K562 (cell line): ENCODE results near the gene TSC22D1. TPM values are rescaled to one million over a fixed set of nuclear protein-coding genes. Genes with fewer than 3 reads are reported as not detected.

Source experiments
- ATAC-seq: fragments of 200-7000 bp; cut with Tn5 transposase; 3 replicates; pipeline ENCODE4 v1.9.1; 2020; ENCODE audit warnings: moderate library complexity
- BruUV-seq: library from RNA; stranded (reverse); fragments of 400-500 nt; replicated peaks from 2 replicates; lab custom pipeline; 2021; lab: Mats Ljungman, UMichigan
- CTCF ChIA-PET: fragments of 300-600 bp; formaldehyde crosslinking; extraction: SDS; loops from one replicate; lab custom pipeline; 2021; ENCODE audit warnings: low intra/inter-chr PET ratio; lab: Yijun Ruan, JAX
- POLR2A ChIA-PET: fragments of 300-600, 350-650 bp; sonication (Branson Sonifier 250); formaldehyde crosslinking; extraction: SDS; loops from one replicate; lab custom pipeline; 2021; ENCODE audit warnings: antibody characterized with exemption, inconsistent platforms; lab: Yijun Ruan, JAX
- DNase-seq, 4 experiments: peaks; one replicate each; pipeline versions ENCODE4 v3.0.0 to v3.0.0-alpha.2; 2011 to 2018; ENCODE audit warnings: low spot score in 3 of 4, mixed read lengths in 3 of 4; ENCODE audit errors: extremely low read depth in 1 of 4
- FAIRE-seq: peaks from 2 replicates; lab custom pipeline; 2011; peaks lifted over from hg19 to GRCh38; lab: Jason Lieb, UNC
- H2AFZ ChIP-seq: 2 replicates; pipeline ENCODE4 v1.6.0; 2011; ENCODE audit warnings: low read depth, low read length, control low read depth, inconsistent platforms
- H3K27ac ChIP-seq: fragments of 200-600 bp; 3 replicates; pipeline ENCODE4 v1.8.0; 2011; ENCODE audit warnings: low read depth, mild to moderate bottlenecking, control low read depth, inconsistent platforms, low read length, moderate library complexity, mixed read lengths; ENCODE audit errors: extremely low read depth
- H3K27me3 ChIP-seq, 2 experiments: fragments of 300-600 bp in 1 of 2; 2 replicates in 1 of 2; 3 replicates in 1 of 2; pipeline versions ENCODE4 v1.6.0 to v1.8.0; 2011; ENCODE audit warnings: inconsistent platforms in 2 of 2, low read length in 2 of 2, mild to moderate bottlenecking in 1 of 2, mixed read lengths in 1 of 2, moderate library complexity in 1 of 2; ENCODE audit not compliant: control insufficient read depth in 2 of 2, insufficient read depth in 2 of 2
- H3K36me3 ChIP-seq: fragments of 300-600 bp; 3 replicates; pipeline ENCODE4 v1.8.0; 2011; ENCODE audit warnings: mild to moderate bottlenecking, low read length, inconsistent platforms; ENCODE audit not compliant: control insufficient read depth, insufficient read depth
- H3K4me1 ChIP-seq, 2 experiments: fragments of 200-600 bp in 1 of 2; replicated peaks in 1 of 2; 2 replicates in 1 of 2; 3 replicates in 1 of 2; pipeline versions ENCODE4 v1.5.1 to v1.8.0; 2011; ENCODE audit warnings: inconsistent platforms in 2 of 2, low read length in 2 of 2, mild to moderate bottlenecking in 1 of 2, mixed read lengths in 1 of 2, moderate library complexity in 1 of 2; ENCODE audit not compliant: control insufficient read depth in 2 of 2, insufficient read depth in 2 of 2
- H3K4me2 ChIP-seq: 2 replicates; pipeline ENCODE4 v1.6.1; 2011; ENCODE audit warnings: low read length, control low read depth, inconsistent platforms, mixed read lengths; ENCODE audit not compliant: insufficient read depth
- H3K4me3 ChIP-seq: fragments of 200-600 bp; sonication (generic), shearing (Covaris generic); 2 replicates; pipeline ENCODE4 v1.5.1; 2016; ENCODE audit warnings: control low read depth, inconsistent platforms
- H3K79me2 ChIP-seq: fragments of 200-600 bp; 3 replicates; pipeline ENCODE4 v1.8.0; 2011; ENCODE audit warnings: low read length, inconsistent platforms; ENCODE audit not compliant: control insufficient read depth, insufficient read depth
- H3K9ac ChIP-seq, 2 experiments: 2 replicates each; pipeline versions ENCODE4 v1.6.0 to v1.6.1; 2011; ENCODE audit warnings: low read depth in 2 of 2, low read length in 2 of 2, control low read depth in 1 of 2, inconsistent platforms in 1 of 2, mild to moderate bottlenecking in 1 of 2, mixed read lengths in 1 of 2; ENCODE audit not compliant: insufficient read depth in 1 of 2
- H3K9me1 ChIP-seq: one replicate; pipeline ENCODE4 v1.6.0; 2011; ENCODE audit warnings: inconsistent platforms, mild to moderate bottlenecking, low read length, moderate library complexity; ENCODE audit not compliant: control insufficient read depth, insufficient read depth
- H3K9me3 ChIP-seq: replicated peaks from 2 replicates; pipeline ENCODE4 v1.5.1; 2011; ENCODE audit warnings: low read depth, low read length, inconsistent platforms; ENCODE audit not compliant: control insufficient read depth, insufficient read depth
- H4K20me1 ChIP-seq: replicated peaks from 2 replicates; pipeline ENCODE4 v1.6.1; 2011; ENCODE audit warnings: low read length, inconsistent platforms, mixed read lengths; ENCODE audit not compliant: control insufficient read depth, insufficient read depth
- BRD4 ChIP-seq: fragments of 200-600 bp; sonication (generic); IDR thresholded peaks from 2 replicates; pipeline ENCODE4 v1.6.1; 2017; ENCODE audit warnings: inconsistent platforms
- CBX5 ChIP-seq: IDR thresholded peaks from 2 replicates; pipeline ENCODE4 v1.6.1; 2014; ENCODE audit warnings: low read depth, borderline replicate concordance
- FOXA1 ChIP-seq: fragments of 450-650 bp; IDR thresholded peaks from 2 replicates; pipeline ENCODE4 v1.6.1; 2016; ENCODE audit warnings: mild to moderate bottlenecking, borderline replicate concordance
- KAT8 ChIP-seq: fragments of 450-650 bp; IDR thresholded peaks from 2 replicates; pipeline ENCODE4 v1.6.1; 2016; ENCODE audit warnings: low read depth, mild to moderate bottlenecking
- NR4A1 ChIP-seq, 2 experiments: fragments of 250-450 bp in 1 of 2; fragments of 450-650 bp in 1 of 2; sonication (Bioruptor Pico) in 1 of 2; IDR thresholded peaks; 2 replicates each; pipeline versions ENCODE4 v1.4.0 to v1.6.1; 2016 to 2020; ENCODE audit warnings: mild to moderate bottlenecking in 2 of 2, missing compliant biosample characterization in 1 of 2, missing genetic modification characterization in 1 of 2, moderate library complexity in 1 of 2
- SIN3A ChIP-seq, 2 experiments: fragments of 150-350 bp in 1 of 2; IDR thresholded peaks; 2 replicates each; pipeline ENCODE4 v1.6.1; 2011 to 2016; ENCODE audit warnings: borderline replicate concordance in 2 of 2, low read depth in 2 of 2, low read length in 2 of 2, mild to moderate bottlenecking in 2 of 2, moderate library complexity in 2 of 2; ENCODE audit not compliant: control insufficient read depth in 1 of 2
- ZNF696 ChIP-seq: fragments of 250-450 bp; sonication (Bioruptor Pico); conservative IDR thresholded peaks from 2 replicates; pipeline ENCODE4 v1.4.0; 2020; ENCODE audit warnings: mild to moderate bottlenecking, moderate library complexity
- WGBS: fragments of 100-300 bp; shearing (Covaris generic); methylation state at CpG from one replicate; pipeline ENCODE4 v1.1.6; 2016; ENCODE audit warnings: low coverage, mixed read lengths; ENCODE audit not compliant: insufficient coverage; ENCODE audit errors: missing lambda C conversion rate; 5-methylcytosine and 5-hydroxymethylcytosine counted together
- in situ Hi-C: fragments of 300-500 bp; cut with MboI; formaldehyde crosslinking; loops from 4 replicates; pipeline ENCODE4 v1.15.0; 2018; ENCODE audit warnings: inconsistent platforms, mixed read lengths
- intact Hi-C: fragments of 100-400 bp; cut with micrococcal nuclease; formaldehyde crosslinking; loops from 2 replicates; pipeline ENCODE4 v1.14.2; 2022
- polyA plus RNA-seq, 8 experiments: library from polyadenylated mRNA; depleted of rRNA in 4 of 8; stranded (reverse) in 5 of 8; unstranded in 3 of 8; fragments of >200 nt; fragmentation: Nextera tagmentation in 2 of 8; fragmentation: Illumina TruSeq in 1 of 8; extraction: Ambion mirVana in 2 of 8; extraction: Trizol in 1 of 8; gene quantifications; 2 replicates each; pipeline versions ENCODE4 v1.2.1 to v1.2.3, GENCODE V29; 2011 to 2014; ENCODE audit warnings: inconsistent platforms in 1 of 8, missing spikeins in 1 of 8
- total RNA-seq, 7 experiments: library from RNA; depleted of rRNA in 6 of 7; stranded (reverse); fragments of >200 nt in 6 of 7; fragmentation: Illumina TruSeq in 2 of 7; extraction: Trizol in 2 of 7; gene quantifications; 2 replicates each; pipeline versions ENCODE4 v1.2.1 to v1.2.3, GENCODE V29; 2011 to 2021; ENCODE audit warnings: low replicate concordance in 1 of 7
- TF ChIP-seq, protein P1 (sequence below): fragments of 450-650 bp; formaldehyde crosslinking; IDR thresholded peaks from 2 replicates; pipeline ENCODE4 v1.4.0; 2022; ENCODE audit warnings: missing genetic modification characterization
- TF ChIP-seq, protein P2 (sequence below): fragments of 450-650 bp; IDR thresholded peaks from 2 replicates; pipeline ENCODE4 v1.6.1; 2016; ENCODE audit warnings: antibody characterized with exemption
- TF ChIP-seq, protein P3 (sequence below), 2 experiments: fragments of 450-650 bp; IDR thresholded peaks; 2 replicates each; pipeline ENCODE4 v1.6.1; 2016; ENCODE audit warnings: mild to moderate bottlenecking in 2 of 2, borderline replicate concordance in 1 of 2, low read depth in 1 of 2, moderate library complexity in 1 of 2

The TSC22D1 gene
- total and polyA plus RNA-seq, 9 of the 15 experiments (the other 6 are each of a cell fraction or from before 2014, with no cell fraction given), result 2.6 to 19.8 (median 8.4) TPM

DNA sequence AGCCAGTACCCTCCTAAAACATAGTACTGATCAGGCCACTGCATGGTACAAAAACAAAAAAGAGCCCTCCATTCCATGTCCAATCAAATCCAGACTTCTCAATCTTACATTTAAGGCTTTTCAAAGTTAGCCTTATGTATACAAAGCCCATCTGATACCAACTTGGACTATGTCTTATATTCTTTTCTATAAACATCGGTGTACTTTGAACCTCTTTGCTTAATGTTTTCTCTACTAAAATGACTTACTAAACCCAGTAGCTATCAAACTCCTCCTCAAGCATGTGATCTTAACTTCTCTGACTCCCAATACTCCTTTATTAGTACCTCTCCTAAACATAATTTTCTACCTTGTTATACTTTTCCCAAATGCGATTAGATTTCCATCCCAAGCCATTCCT lies 14.8 kb downstream of the TSC22D1 start (continued):
- TF ChIP-seq, protein P1, sequence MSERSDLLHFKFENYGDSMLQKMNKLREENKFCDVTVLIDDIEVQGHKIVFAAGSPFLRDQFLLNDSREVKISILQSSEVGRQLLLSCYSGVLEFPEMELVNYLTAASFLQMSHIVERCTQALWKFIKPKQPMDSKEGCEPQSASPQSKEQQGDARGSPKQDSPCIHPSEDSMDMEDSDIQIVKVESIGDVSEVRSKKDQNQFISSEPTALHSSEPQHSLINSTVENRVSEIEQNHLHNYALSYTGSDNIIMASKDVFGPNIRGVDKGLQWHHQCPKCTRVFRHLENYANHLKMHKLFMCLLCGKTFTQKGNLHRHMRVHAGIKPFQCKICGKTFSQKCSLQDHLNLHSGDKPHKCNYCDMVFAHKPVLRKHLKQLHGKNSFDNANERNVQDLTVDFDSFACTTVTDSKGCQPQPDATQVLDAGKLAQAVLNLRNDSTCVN, result no peak
- no peak for TF ChIP-seq SIN3A (IDR thresholded peaks at IDR 0.05; ENCODE audit: borderline replicate concordance in 2 of 2, control insufficient read depth in 1 of 2, low read depth in 2 of 2, low read length in 2 of 2)
- no peak for TF ChIP-seq NR4A1 (CRISPR knock-in tag; IDR thresholded peaks at IDR 0.05)
- TF ChIP-seq NR4A1 (tag; IDR thresholded peaks at IDR 0.05), result no peak

DNA sequence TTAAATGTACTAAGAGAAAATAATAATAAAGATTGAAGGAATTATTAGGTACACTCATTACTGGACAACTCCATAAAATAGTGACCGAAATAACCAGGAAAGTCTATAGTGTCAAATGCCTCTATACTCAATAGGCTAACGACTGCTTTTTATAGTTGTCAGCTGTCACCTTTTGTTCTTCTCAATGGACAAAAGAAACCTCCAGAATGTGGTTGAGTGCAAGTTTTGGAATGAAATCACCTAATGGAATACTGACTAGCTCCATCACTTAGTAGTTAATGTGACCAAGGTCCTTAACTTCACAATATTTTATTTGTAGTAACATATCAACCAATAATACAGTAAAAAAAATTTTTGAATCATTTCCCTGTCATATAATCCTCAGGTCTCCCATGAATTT lies 18.1 kb downstream of the TSC22D1 start:
- no peak overlapping the region for H3K4me2 ChIP-seq
- no peak overlapping the region for H2AFZ ChIP-seq
- H3K36me3 ChIP-seq, result no peaks in the 10 kb centered on the region
- DNase-seq (no peak), ATAC-seq (no peak), FAIRE-seq (no peak)
- H3K27me3 ChIP-seq, result no peaks in the 10 kb centered on the region
- H3K4me3 ChIP-seq, result no peak overlapping the region
- no peaks in the 10 kb centered on the region for H4K20me1 ChIP-seq
- intact Hi-C loops (no loop called here), in situ Hi-C loops (no loop called here)
- WGBS, result 23% methylated on average over 2 of the region's 2 CpGs
- H3K79me2 ChIP-seq, result no peaks in the 10 kb centered on the region
- POLR2A ChIA-PET, result no interaction called here
- H3K27ac ChIP-seq, result no peak overlapping the region
- no peaks in the 10 kb centered on the region for H3K4me1 ChIP-seq
- CTCF ChIA-PET, result no interaction called here
- H3K9me1 ChIP-seq, result no peaks in the 10 kb centered on the region
- no TSS peak for BruUV-seq
- no peak overlapping the region for H3K9ac ChIP-seq
- no peaks in the 10 kb centered on the region for H3K9me3 ChIP-seq
- TF ChIP-seq, protein P2, sequence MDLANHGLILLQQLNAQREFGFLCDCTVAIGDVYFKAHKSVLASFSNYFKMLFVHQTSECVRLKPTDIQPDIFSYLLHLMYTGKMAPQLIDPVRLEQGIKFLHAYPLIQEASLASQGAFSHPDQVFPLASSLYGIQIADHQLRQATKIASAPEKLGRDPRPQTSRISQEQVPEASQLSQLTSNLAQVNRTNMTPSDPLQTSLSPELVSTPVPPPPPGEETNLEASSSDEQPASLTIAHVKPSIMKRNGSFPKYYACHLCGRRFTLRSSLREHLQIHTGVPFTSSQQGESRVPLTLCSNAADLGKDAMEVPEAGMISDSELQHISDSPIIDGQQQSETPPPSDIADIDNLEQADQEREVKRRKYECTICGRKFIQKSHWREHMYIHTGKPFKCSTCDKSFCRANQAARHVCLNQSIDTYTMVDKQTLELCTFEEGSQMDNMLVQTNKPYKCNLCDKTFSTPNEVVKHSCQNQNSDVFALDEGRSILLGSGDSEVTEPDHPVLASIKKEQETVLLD, result no peak
- TF ChIP-seq KAT8 (no peak), CBX5 (no peak), FOXA1 (no peak), ZNF696 (CRISPR knock-in tag) (no peak), BRD4 (no peak)
- TF ChIP-seq, protein P3, sequence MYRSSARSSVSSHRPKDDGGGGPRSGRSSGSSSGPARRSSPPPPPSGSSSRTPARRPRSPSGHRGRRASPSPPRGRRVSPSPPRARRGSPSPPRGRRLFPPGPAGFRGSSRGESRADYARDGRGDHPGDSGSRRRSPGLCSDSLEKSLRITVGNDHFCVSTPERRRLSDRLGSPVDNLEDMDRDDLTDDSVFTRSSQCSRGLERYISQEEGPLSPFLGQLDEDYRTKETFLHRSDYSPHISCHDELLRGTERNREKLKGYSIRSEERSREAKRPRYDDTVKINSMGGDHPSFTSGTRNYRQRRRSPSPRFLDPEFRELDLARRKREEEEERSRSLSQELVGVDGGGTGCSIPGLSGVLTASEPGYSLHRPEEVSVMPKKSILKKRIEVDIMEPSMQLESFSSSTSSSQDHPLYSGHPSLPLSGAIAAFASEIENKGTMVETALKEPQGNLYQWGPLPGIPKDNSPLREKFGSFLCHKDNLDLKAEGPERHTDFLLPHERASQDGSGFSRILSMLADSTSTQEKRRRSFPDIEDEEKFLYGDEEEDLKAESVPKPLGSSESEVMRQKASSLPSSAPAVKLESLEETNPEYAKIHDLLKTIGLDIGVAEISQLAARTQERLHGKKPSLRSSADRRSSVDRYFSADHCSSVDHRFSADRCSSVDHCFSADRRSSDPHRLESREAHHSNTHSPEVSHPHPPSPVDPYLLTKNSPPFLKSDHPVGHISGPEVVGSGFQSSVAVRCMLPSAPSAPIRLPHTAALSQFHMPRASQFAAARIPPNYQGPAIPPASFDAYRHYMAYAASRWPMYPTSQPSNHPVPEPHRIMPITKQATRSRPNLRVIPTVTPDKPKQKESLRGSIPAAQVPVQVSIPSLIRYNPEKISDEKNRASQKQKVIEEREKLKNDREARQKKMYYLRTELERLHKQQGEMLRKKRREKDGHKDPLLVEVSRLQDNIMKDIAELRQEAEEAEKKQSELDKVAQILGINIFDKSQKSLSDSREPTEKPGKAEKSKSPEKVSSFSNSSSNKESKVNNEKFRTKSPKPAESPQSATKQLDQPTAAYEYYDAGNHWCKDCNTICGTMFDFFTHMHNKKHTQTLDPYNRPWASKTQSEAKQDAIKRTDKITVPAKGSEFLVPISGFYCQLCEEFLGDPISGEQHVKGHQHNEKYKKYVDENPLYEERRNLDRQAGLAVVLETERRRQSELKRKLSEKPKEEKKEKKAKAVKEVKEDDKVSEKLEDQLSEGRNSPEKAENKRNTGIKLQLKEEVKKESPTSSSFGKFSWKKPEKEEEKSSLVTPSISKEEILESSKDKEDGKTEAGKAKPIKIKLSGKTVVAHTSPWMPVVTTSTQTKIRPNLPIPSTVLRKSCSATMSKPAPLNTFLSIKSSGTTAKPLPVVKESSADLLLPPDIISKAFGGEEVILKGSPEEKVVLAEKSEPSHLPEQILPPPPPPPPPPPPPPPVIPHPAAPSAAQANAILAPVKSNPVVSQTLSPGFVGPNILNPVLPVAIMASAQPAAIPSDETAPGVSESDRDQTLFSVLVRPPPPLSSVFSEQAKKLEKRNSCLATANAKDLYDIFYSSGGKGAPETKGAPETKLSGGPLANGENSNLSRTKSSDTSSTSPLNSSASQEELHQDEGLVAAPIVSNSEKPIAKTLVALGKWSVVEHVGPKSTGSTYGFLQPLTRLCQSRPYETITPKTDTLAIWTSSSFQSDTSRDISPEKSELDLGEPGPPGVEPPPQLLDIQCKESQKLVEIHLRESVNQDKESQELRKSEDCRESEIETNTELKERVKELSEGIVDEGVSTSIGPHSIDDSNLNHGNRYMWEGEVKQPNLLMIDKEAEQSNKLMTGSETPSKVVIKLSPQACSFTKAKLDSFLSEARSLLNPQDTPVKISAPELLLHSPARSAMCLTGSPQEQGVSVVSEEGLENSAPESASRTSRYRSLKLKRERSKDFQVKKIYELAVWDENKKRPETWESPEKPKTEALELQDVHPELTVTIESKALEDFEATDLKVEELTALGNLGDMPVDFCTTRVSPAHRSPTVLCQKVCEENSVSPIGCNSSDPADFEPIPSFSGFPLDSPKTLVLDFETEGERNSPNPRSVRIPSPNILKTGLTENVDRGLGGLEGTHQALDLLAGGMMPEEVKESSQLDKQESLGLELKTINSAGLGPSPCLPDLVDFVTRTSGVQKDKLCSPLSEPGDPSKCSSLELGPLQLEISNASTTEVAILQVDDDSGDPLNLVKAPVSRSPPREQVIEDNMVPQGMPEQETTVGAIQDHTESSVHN (IDR thresholded peaks at IDR 0.05; ENCODE audit: borderline replicate concordance in 1 of 2, low read depth in 1 of 2), result no peak
